Esophagus squamous epithelium (tissue), 4 donors: ENCODE data around the gene ADPRM.

Experiments
- POLR2A ChIP-seq, 4 donors: fragments of 450-650 bp; IDR thresholded peaks; one replicate each; pipeline ENCODE4 v1.6.1; 2017; ENCODE audit warnings: antibody characterized with exemption in 4 of 4, mild to moderate bottlenecking in 4 of 4, moderate library complexity in 3 of 4
- TF ChIP-seq, protein P1 (sequence below), 6 experiments: fragments of 450-650 bp in 4 of 6; fragments of 200-600 bp in 2 of 6; sonication (generic) in 2 of 6; IDR thresholded peaks; one replicate each; pipeline ENCODE4 v1.5.1; 2016 to 2019; ENCODE audit warnings: antibody characterized with exemption in 6 of 6, mild to moderate bottlenecking in 4 of 6, moderate library complexity in 4 of 6

DNA sequence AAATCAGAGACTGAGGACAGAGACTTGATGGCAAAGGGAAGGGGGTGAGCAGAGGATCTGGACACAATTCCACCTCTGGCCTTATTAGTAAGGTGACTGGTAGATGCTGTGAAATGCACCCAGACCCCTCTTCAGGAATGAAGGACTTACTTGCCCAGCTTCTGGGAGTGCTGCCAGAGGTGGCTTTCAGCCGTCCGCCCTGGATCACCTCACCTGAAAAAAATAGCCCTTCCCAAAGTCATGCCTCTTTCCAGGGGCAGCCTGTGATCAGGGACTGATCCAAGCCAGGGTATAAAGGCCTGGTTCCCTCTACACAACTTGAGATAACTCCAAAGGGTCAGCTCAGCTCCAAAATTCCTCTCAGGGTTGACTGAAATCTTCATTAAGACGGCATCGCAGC lies 52.8 kb downstream of the ADPRM start:
- TF ChIP-seq, protein P1, sequence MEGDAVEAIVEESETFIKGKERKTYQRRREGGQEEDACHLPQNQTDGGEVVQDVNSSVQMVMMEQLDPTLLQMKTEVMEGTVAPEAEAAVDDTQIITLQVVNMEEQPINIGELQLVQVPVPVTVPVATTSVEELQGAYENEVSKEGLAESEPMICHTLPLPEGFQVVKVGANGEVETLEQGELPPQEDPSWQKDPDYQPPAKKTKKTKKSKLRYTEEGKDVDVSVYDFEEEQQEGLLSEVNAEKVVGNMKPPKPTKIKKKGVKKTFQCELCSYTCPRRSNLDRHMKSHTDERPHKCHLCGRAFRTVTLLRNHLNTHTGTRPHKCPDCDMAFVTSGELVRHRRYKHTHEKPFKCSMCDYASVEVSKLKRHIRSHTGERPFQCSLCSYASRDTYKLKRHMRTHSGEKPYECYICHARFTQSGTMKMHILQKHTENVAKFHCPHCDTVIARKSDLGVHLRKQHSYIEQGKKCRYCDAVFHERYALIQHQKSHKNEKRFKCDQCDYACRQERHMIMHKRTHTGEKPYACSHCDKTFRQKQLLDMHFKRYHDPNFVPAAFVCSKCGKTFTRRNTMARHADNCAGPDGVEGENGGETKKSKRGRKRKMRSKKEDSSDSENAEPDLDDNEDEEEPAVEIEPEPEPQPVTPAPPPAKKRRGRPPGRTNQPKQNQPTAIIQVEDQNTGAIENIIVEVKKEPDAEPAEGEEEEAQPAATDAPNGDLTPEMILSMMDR (IDR thresholded peaks at IDR 0.05), result no peak
- no peak for TF ChIP-seq POLR2A (IDR thresholded peaks at IDR 0.05)
